Smooth muscle cell (in vitro differentiated cells): ENCODE measurements around the gene CGN. TPM values are rescaled to one million over a fixed set of nuclear protein-coding genes. Genes with fewer than 3 reads are reported as not detected.

Experiments
- DNase-seq: peaks from one replicate; lab custom pipeline; 2025; ENCODE audit not compliant: unreplicated experiment; lab: John Stamatoyannopoulos, UW
- H2AFZ ChIP-seq: fragments of 200-600 bp; sonication (generic); 2 replicates; pipeline ENCODE4 v1.6.0; 2016; ENCODE audit warnings: antibody characterized with exemption, low read depth, mild to moderate bottlenecking
- H3F3A ChIP-seq: fragments of 200-600 bp; sonication (generic); 2 replicates; pipeline ENCODE4 v1.6.0; 2017; ENCODE audit warnings: antibody characterized with exemption, low read depth
- H3K27ac ChIP-seq: fragments of 200-600 bp; sonication (generic); 2 replicates; pipeline ENCODE4 v1.5.1; 2016; ENCODE audit warnings: low read depth, mild to moderate bottlenecking
- H3K27me3 ChIP-seq: fragments of 200-600 bp; sonication (generic); 2 replicates; pipeline ENCODE4 v1.6.1; 2016; ENCODE audit warnings: low read depth, mild to moderate bottlenecking
- H3K36me3 ChIP-seq: fragments of 200-600 bp; sonication (generic); 2 replicates; pipeline ENCODE4 v1.5.1; 2016; ENCODE audit warnings: low read depth
- H3K4me1 ChIP-seq: fragments of 200-600 bp; sonication (generic); 2 replicates; pipeline ENCODE4 v1.5.1; 2016; ENCODE audit warnings: low read depth
- H3K4me2 ChIP-seq: fragments of 200-600 bp; sonication (generic); 2 replicates; pipeline ENCODE4 v1.6.0; 2016; ENCODE audit warnings: mild to moderate bottlenecking
- H3K4me3 ChIP-seq: fragments of 200-600 bp; sonication (generic); 2 replicates; pipeline ENCODE4 v1.5.1; 2016; ENCODE audit warnings: mild to moderate bottlenecking
- H3K79me2 ChIP-seq: fragments of 200-600 bp; sonication (generic); 2 replicates; pipeline ENCODE4 v1.6.0; 2016; ENCODE audit warnings: low read depth, mild to moderate bottlenecking
- H3K9ac ChIP-seq: fragments of 200-600 bp; sonication (generic); 2 replicates; pipeline ENCODE4 v1.6.0; 2016; ENCODE audit warnings: low read depth
- H3K9me3 ChIP-seq: fragments of 200-600 bp; sonication (generic); replicated peaks from 2 replicates; pipeline ENCODE4 v1.5.1; 2016; ENCODE audit warnings: low read depth
- H4K20me1 ChIP-seq: fragments of 200-600 bp; sonication (generic); 2 replicates; pipeline ENCODE4 v1.6.0; 2016; ENCODE audit warnings: low read depth
- CTCF ChIP-seq: fragments of 200-600 bp; sonication (generic); IDR thresholded peaks from 2 replicates; pipeline ENCODE4 v1.5.1; 2017; ENCODE audit warnings: borderline replicate concordance, mild to moderate bottlenecking, antibody characterized with exemption; ENCODE audit not compliant: insufficient read depth, poor library complexity, severe bottlenecking
- WGBS: methylation state at CpG from one replicate; pipeline ENCODE4 v1.1.7; 2016; ENCODE audit warnings: low lambda C conversion rate; 5-methylcytosine and 5-hydroxymethylcytosine counted together
- polyA plus RNA-seq: library from polyadenylated mRNA; unstranded; fragments of >200 nt; fragmentation: Nextera tagmentation; extraction: Ambion mirVana; gene quantifications from 2 replicates; pipeline ENCODE4 v1.2.1, GENCODE V29; 2016
- total RNA-seq: library from RNA; depleted of rRNA; stranded (reverse); fragments of >200 nt; gene quantifications from 2 replicates; pipeline ENCODE4 v1.2.3, GENCODE V29; 2014

Gene CGN
- total and polyA plus RNA-seq, 2 experiments from 2014 or later: 0.70 to 17.0 TPM

GRCh38 chr1:151476083-151476482 lies 35.1 kb upstream of the CGN start:
- Histone ChIP-seq H3K27me3 (no peaks in the 10 kb centered on the region), H3K36me3 (no peaks in the 10 kb centered on the region), H4K20me1 (no peaks in the 10 kb centered on the region), H3K9me3 (no peaks in the 10 kb centered on the region), H3K27ac (no peak overlapping the region), H3K9ac (no peak overlapping the region), H3K79me2 (no peaks in the 10 kb centered on the region), H3F3A (peaks cover 18% of the 10 kb centered on the region), H3K4me1 (peaks cover 11% of the 10 kb centered on the region), H3K4me2 (no peak overlapping the region), H3K4me3 (no peak overlapping the region), H2AFZ (no peak overlapping the region)
- no peak for TF ChIP-seq CTCF
- WGBS: 62% methylated on average over 6 of the region's 6 CpGs
- no peak for DNase-seq

- Histone ChIP-seq H3K79me2 (no peaks in the 10 kb centered on the region), H3K36me3 (no peaks in the 10 kb centered on the region), H3K4me1 (peaks cover 11% of the 10 kb centered on the region), H3K27me3 (no peaks in the 10 kb centered on the region), H3K27ac (no peak overlapping the region), H3K4me2 (no peak overlapping the region), H3K4me3 (no peak overlapping the region), H3K9me3 (no peaks in the 10 kb centered on the region), H4K20me1 (no peaks in the 10 kb centered on the region), H2AFZ (no peak overlapping the region), H3K9ac (no peak overlapping the region), H3F3A (peaks cover 18% of the 10 kb centered on the region)
- WGBS: 89% methylated on average over 3 of the region's 3 CpGs
- TF ChIP-seq CTCF: no peak
- DNase-seq: no peak
Measured at GRCh38 chr1:151477066-151477465, 34.1 kb upstream of the CGN start.

- H3K9ac ChIP-seq: no peak overlapping the region
- WGBS: 93% methylated on average over 1 of the region's 1 CpG
- no peak overlapping the region for H3K4me3 ChIP-seq
- H3K4me2 ChIP-seq: peak overlapping the region; percentile 55
- no peak for TF ChIP-seq CTCF
- H3K9me3 ChIP-seq: no peaks in the 10 kb centered on the region
- H3F3A ChIP-seq: peaks cover 13% of the 10 kb centered on the region
- H2AFZ ChIP-seq: no peak overlapping the region
- no peaks in the 10 kb centered on the region for H4K20me1 ChIP-seq
- H3K4me1 ChIP-seq: peaks cover 5% of the 10 kb centered on the region
- no peaks in the 10 kb centered on the region for H3K36me3 ChIP-seq
- H3K79me2 ChIP-seq: no peaks in the 10 kb centered on the region
- no peak overlapping the region for H3K27ac ChIP-seq
- H3K27me3 ChIP-seq: no peaks in the 10 kb centered on the region
- no peak for DNase-seq
Measured at GRCh38 chr1:151478140-151478812, 32.9 kb upstream of the CGN start.

GRCh38 chr1:151478923-151479322 lies 32.3 kb upstream of the CGN start:
- Histone ChIP-seq H3K27me3 (no peaks in the 10 kb centered on the region), H3K4me1 (no peaks in the 10 kb centered on the region), H3K36me3 (no peaks in the 10 kb centered on the region), H3F3A (peaks cover 13% of the 10 kb centered on the region), H4K20me1 (no peaks in the 10 kb centered on the region), H3K9ac (no peak overlapping the region), H3K4me3 (no peak overlapping the region), H2AFZ (no peak overlapping the region), H3K9me3 (no peaks in the 10 kb centered on the region), H3K27ac (no peak overlapping the region), H3K4me2 (peak overlapping the region; percentile 55), H3K79me2 (no peaks in the 10 kb centered on the region)
- DNase-seq: no peak
- WGBS: 67% methylated on average over 2 of the region's 2 CpGs
- TF ChIP-seq CTCF: no peak
